HepG2 (cell line): ENCODE data around the gene TSPYL2. TPM values are rescaled to one million over a fixed set of nuclear protein-coding genes. Genes with fewer than 3 reads are reported as not detected.

Experiments
- ATAC-seq: fragments of 200-7000 bp; cut with Tn5 transposase; 3 replicates; pipeline ENCODE4 v1.9.1; 2020; ENCODE audit warnings: mild to moderate bottlenecking, moderate library complexity
- BruUV-seq: library from RNA; stranded (reverse); fragments of 400-500 nt; replicated peaks from 2 replicates; lab custom pipeline; 2021; lab: Mats Ljungman, UMichigan
- CTCF ChIA-PET: fragments of 300-600 bp; formaldehyde crosslinking; extraction: SDS; loops from one replicate; lab custom pipeline; 2021; ENCODE audit warnings: low total read pairs, inconsistent platforms, low intra/inter-chr PET ratio; lab: Yijun Ruan, JAX
- POLR2A ChIA-PET: fragments of 350-600 bp; sonication (Branson Sonifier 250); formaldehyde crosslinking; loops from one replicate; lab custom pipeline; 2020; ENCODE audit warnings: antibody characterized with exemption, inconsistent platforms; lab: Yijun Ruan, JAX
- DNase-seq: peaks from one replicate; pipeline ENCODE4 v3.0.0-alpha.2; 2015; ENCODE audit warnings: low spot score
- FAIRE-seq: peaks from 3 replicates; lab custom pipeline; 2011; peaks lifted over from hg19 to GRCh38; lab: Jason Lieb, UNC
- H2AFZ ChIP-seq: one replicate; pipeline ENCODE4 v1.6.1; 2011; ENCODE audit warnings: low read length, inconsistent platforms
- H3K27ac ChIP-seq: fragments of 300-600 bp; 3 replicates; pipeline ENCODE4 v1.8.0; 2011; ENCODE audit warnings: mixed run types, mild to moderate bottlenecking, mixed read lengths, low read length, inconsistent platforms; ENCODE audit not compliant: insufficient read depth; ENCODE audit errors: extremely low read length
- H3K27me3 ChIP-seq, 2 experiments: fragments of 200-600 bp in 1 of 2; 2 replicates in 1 of 2; 3 replicates in 1 of 2; pipeline versions ENCODE4 v1.6.0 to v1.8.0; 2011; ENCODE audit warnings: low read length in 2 of 2, mild to moderate bottlenecking in 2 of 2, moderate library complexity in 2 of 2, inconsistent platforms in 1 of 2; ENCODE audit not compliant: insufficient read depth in 2 of 2, control insufficient read depth in 1 of 2
- H3K36me3 ChIP-seq, 2 experiments: fragments of 200-600 bp in 1 of 2; replicated peaks in 1 of 2; 2 replicates in 1 of 2; 3 replicates in 1 of 2; pipeline versions ENCODE4 v1.5.1 to v1.8.0; 2011; ENCODE audit warnings: low read length in 2 of 2, inconsistent platforms in 1 of 2; ENCODE audit not compliant: insufficient read depth in 2 of 2, control insufficient read depth in 1 of 2
- H3K4me1 ChIP-seq: 2 replicates; pipeline ENCODE4 v1.5.1; 2012; ENCODE audit warnings: low read length, inconsistent platforms; ENCODE audit not compliant: insufficient read depth
- H3K4me2 ChIP-seq: 2 replicates; pipeline ENCODE4 v1.6.0; 2011; ENCODE audit warnings: low read depth, low read length, inconsistent platforms
- H3K4me3 ChIP-seq, 3 experiments: fragments of 200-600 bp in 1 of 3; sonication (generic), shearing (Covaris generic) in 1 of 3; replicated peaks in 1 of 3; 2 replicates each; pipeline ENCODE4 v1.5.1; 2011 to 2016; ENCODE audit warnings: low read length in 3 of 3, inconsistent platforms in 2 of 3, low read depth in 2 of 3, mild to moderate bottlenecking in 2 of 3, control low read depth in 1 of 3, mixed read lengths in 1 of 3; ENCODE audit not compliant: insufficient read depth in 1 of 3
- H3K79me2 ChIP-seq: one replicate; pipeline ENCODE4 v1.6.1; 2011; ENCODE audit warnings: low read length, inconsistent platforms; ENCODE audit not compliant: insufficient read depth
- H3K9ac ChIP-seq: 2 replicates; pipeline ENCODE4 v1.6.0; 2011; ENCODE audit warnings: mild to moderate bottlenecking, low read depth, low read length, inconsistent platforms; ENCODE audit not compliant: insufficient read depth
- H3K9me3 ChIP-seq: 2 replicates; pipeline ENCODE4 v1.5.1; 2012; ENCODE audit warnings: mild to moderate bottlenecking, low read length
- H4K20me1 ChIP-seq: 2 replicates; pipeline ENCODE4 v1.6.0; 2011; ENCODE audit warnings: inconsistent platforms, mild to moderate bottlenecking, low read length, moderate library complexity; ENCODE audit not compliant: insufficient read depth
- CEBPB ChIP-seq: IDR thresholded peaks from 2 replicates; pipeline ENCODE4 v1.6.1; 2011; ENCODE audit warnings: low read depth, low read length, improper control_type of control experiment, borderline replicate concordance
- ETV5 ChIP-seq: IDR thresholded peaks from 2 replicates; pipeline ENCODE4 v1.6.1; 2018; ENCODE audit warnings: missing biosample characterization, missing genetic modification reagents, inconsistent platforms, borderline replicate concordance
- FOXM1 ChIP-seq: sonication (generic); formaldehyde crosslinking; IDR thresholded peaks from 2 replicates; pipeline ENCODE4 v1.5.0; 2020; ENCODE audit warnings: missing genetic modification reagents
- ZNF382 ChIP-seq: sonication (generic); formaldehyde crosslinking; IDR thresholded peaks from 2 replicates; pipeline ENCODE4 v1.5.0; 2020; ENCODE audit warnings: missing genetic modification reagents, mild to moderate bottlenecking, borderline replicate concordance
- WGBS: methylation state at CpG from one replicate; pipeline ENCODE4 v1.1.6; 2017; ENCODE audit warnings: low lambda C conversion rate; 5-methylcytosine and 5-hydroxymethylcytosine counted together
- in situ Hi-C: cut with HindIII; loops from 2 replicates; pipeline ENCODE4 v1.10.0; 2017; ENCODE audit warnings: low pct_unique_long_range_greater_than_20kb; ENCODE audit not compliant: extremely low pct_ligation_motif_present
- intact Hi-C: fragments of 100-400 bp; cut with micrococcal nuclease; formaldehyde crosslinking; loops from one replicate; pipeline ENCODE4 v1.10.0; 2022; ENCODE audit not compliant: unreplicated experiment
- polyA plus RNA-seq, 8 experiments: library from polyadenylated mRNA; depleted of rRNA in 3 of 8; stranded (reverse) in 7 of 8; unstranded in 1 of 8; fragments of >200 nt; fragmentation: Illumina TruSeq in 4 of 8; extraction: Trizol in 4 of 8; gene quantifications; 2 replicates each; pipeline versions ENCODE4 v1.2.1 to v1.2.3, GENCODE V29; 2011 to 2016; ENCODE audit warnings: low read depth in 4 of 8, missing spikeins in 1 of 8, mixed read lengths in 1 of 8; ENCODE audit not compliant: insufficient read depth in 1 of 8
- total RNA-seq, 5 experiments: library from RNA; depleted of rRNA; stranded (reverse); fragments of >200 nt; fragmentation: Illumina TruSeq; extraction: Trizol; gene quantifications; 2 replicates each; pipeline ENCODE4 v1.2.3, GENCODE V29; 2016; ENCODE audit warnings: low read depth in 1 of 5
- TF ChIP-seq, protein P1 (sequence below): fragments of 450-650 bp; IDR thresholded peaks from 2 replicates; pipeline ENCODE4 v1.6.1; 2016

The TSPYL2 gene
- total and polyA plus RNA-seq, 2 of the 13 experiments (the other 11 are each of a cell fraction or from before 2014, with no cell fraction given): 10.1 to 15.5 TPM

DNA sequence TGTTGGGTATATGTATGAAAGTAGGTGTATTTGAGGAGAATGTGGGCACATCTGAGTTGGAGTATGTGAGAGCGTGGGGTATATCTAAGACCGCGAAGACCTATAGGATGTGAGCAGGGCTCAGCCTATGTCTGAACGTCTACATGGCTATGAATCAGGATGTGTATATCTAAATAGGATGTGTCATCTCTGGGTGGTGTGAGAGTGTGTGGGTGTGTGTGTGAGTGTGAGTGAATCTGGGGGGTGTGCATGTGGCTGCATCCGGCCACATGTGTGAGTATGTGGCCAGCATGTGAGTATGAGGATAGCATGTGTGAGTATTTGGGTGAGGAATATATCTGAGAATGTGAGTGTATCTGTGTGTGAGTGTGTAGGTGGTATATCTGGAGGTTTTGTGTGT, 25.9 kb upstream of the TSPYL2 start:
- no peak for FAIRE-seq
- no TSS peak for BruUV-seq
- Histone ChIP-seq H3K4me3 (no peak overlapping the region), H3K9ac (no peak overlapping the region), H3K36me3 (no peaks in the 10 kb centered on the region)
- 43% methylated on average over 5 of the region's 5 CpGs for WGBS
- intact Hi-C loops (no loop called here), in situ Hi-C loops (no loop called here)
- TF ChIP-seq ETV5 (CRISPR knock-in tag) (no peak), ZNF382 (CRISPR knock-in tag) (no peak), FOXM1 (no peak)
- TF ChIP-seq, protein P1, sequence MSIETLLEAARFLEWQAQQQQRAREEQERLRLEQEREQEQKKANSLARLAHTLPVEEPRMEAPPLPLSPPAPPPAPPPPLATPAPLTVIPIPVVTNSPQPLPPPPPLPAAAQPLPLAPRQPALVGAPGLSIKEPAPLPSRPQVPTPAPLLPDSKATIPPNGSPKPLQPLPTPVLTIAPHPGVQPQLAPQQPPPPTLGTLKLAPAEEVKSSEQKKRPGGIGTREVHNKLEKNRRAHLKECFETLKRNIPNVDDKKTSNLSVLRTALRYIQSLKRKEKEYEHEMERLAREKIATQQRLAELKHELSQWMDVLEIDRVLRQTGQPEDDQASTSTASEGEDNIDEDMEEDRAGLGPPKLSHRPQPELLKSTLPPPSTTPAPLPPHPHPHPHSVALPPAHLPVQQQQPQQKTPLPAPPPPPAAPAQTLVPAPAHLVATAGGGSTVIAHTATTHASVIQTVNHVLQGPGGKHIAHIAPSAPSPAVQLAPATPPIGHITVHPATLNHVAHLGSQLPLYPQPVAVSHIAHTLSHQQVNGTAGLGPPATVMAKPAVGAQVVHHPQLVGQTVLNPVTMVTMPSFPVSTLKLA: peak; percentile 75
- TF ChIP-seq, all 625 proteins: peak for 1
- Histone ChIP-seq H3K9me3 (no peaks in the 10 kb centered on the region), H4K20me1 (no peaks in the 10 kb centered on the region), H3K79me2 (no peaks in the 10 kb centered on the region), H3K27me3 (no peaks in the 10 kb centered on the region), H3K4me1 (no peaks in the 10 kb centered on the region), H3K27ac (no peak overlapping the region), H3K4me2 (no peak overlapping the region), H2AFZ (no peak overlapping the region)
- CTCF ChIA-PET: no interaction called here
- DNase-seq (no peak), ATAC-seq (no peak)
- POLR2A ChIA-PET: no interaction called here

DNA sequence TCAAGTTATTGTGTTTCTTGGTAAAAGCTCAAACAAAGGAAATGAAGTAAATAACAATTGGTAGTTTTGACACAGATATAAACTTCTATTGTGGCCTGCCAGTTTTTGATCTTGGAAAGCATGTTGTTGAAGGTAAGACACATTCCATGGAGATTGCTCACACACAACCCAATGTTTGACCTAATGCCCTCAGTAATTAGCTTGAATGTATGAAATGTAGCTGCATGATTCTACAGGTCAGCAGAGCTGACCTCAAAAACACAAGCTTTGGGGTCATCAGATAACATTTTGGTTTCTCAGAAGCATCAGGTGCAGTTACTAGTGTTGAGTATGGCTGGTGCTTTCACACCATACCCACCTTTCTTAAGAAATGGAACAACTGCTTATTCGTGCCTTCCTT, 17.1 kb upstream of the TSPYL2 start:
- Histone ChIP-seq H3K4me2 (no peak overlapping the region), H3K4me1 (no peaks in the 10 kb centered on the region), H3K27me3 (no peaks in the 10 kb centered on the region), H2AFZ (no peak overlapping the region), H3K79me2 (no peaks in the 10 kb centered on the region)
- ChIA-PET POLR2A (no interaction called here), CTCF (no interaction called here)
- 29% methylated on average over 1 of the region's 1 CpG for WGBS
- TF ChIP-seq CEBPB: no peak
- TF ChIP-seq, all 625 proteins: peak for 0
- H4K20me1 ChIP-seq: no peaks in the 10 kb centered on the region
- no peak overlapping the region for H3K9ac ChIP-seq
- H3K9me3 ChIP-seq: no peaks in the 10 kb centered on the region
- no peaks in the 10 kb centered on the region for H3K36me3 ChIP-seq
- BruUV-seq: no TSS peak
- intact Hi-C loops: no loop called here
- no peak overlapping the region for H3K4me3 ChIP-seq
- H3K27ac ChIP-seq: no peak overlapping the region
- ATAC-seq (no peak), DNase-seq (no peak), FAIRE-seq (no peak)
- in situ Hi-C loops: no loop called here
